IMR-90 (cell line): Measurements from ENCODE around the gene TEPSIN. TPM values are rescaled to one million over a fixed set of nuclear protein-coding genes. Genes with fewer than 3 reads are reported as not detected.

ENCODE experiments used
- ATAC-seq: fragments of 200-7000 bp; cut with Tn5 transposase; 2 replicates; pipeline ENCODE4 v1.9.1; 2020; ENCODE audit warnings: low read depth, mild to moderate bottlenecking, moderate library complexity
- Bru-seq: library from RNA; stranded (reverse); fragments of 400-500 nt; gene quantifications from one replicate; lab custom pipeline; 2021; lab: Mats Ljungman, UMichigan
- BruChase-seq, 2 experiments: library from RNA; stranded (reverse); fragments of 400-500 nt; gene quantifications; one replicate each; lab custom pipeline; 2021; lab: Mats Ljungman, UMichigan
- BruUV-seq: library from RNA; stranded (reverse); fragments of 400-500 nt; replicated peaks from 2 replicates; lab custom pipeline; 2021; lab: Mats Ljungman, UMichigan
- CTCF ChIA-PET: fragments of 300-600 bp; formaldehyde crosslinking; extraction: SDS; loops from one replicate; lab custom pipeline; 2021; ENCODE audit warnings: antibody characterized with exemption; lab: Yijun Ruan, JAX
- POLR2A ChIA-PET: fragments of 300-600 bp; sonication (Branson Sonifier 250); formaldehyde crosslinking; loops from one replicate; lab custom pipeline; 2022; ENCODE audit warnings: antibody characterized with exemption; ENCODE audit not compliant: unreplicated experiment; lab: Charles Lee
- DNase-seq: peaks from one replicate; pipeline ENCODE4 v3.0.0; 2013
- H2AFZ ChIP-seq: replicated peaks from 2 replicates; pipeline ENCODE3; 2013; ENCODE audit warnings: low read length, mild to moderate bottlenecking; ENCODE audit not compliant: poor library complexity
- H2AK5ac ChIP-seq: 2 replicates; pipeline ENCODE4 v1.6.1; 2013; ENCODE audit warnings: low read depth, low read length, inconsistent platforms
- H2AK9ac ChIP-seq: replicated peaks from 2 replicates; pipeline ENCODE3; 2013; ENCODE audit warnings: mild to moderate bottlenecking, low read depth, low read length, moderate library complexity; ENCODE audit not compliant: poor library complexity
- H2BK120ac ChIP-seq: 2 replicates; pipeline ENCODE4 v1.6.1; 2013; ENCODE audit warnings: low read depth, low read length, inconsistent platforms
- H2BK15ac ChIP-seq: 3 replicates; pipeline ENCODE4 v1.6.1; 2013; ENCODE audit warnings: low read depth, low read length, inconsistent platforms
- H2BK20ac ChIP-seq: 2 replicates; pipeline ENCODE4 v1.6.1; 2013; ENCODE audit warnings: low read depth, mild to moderate bottlenecking, inconsistent platforms, low read length, moderate library complexity
- H2BK5ac ChIP-seq: 2 replicates; pipeline ENCODE4 v1.6.1; 2013; ENCODE audit warnings: mild to moderate bottlenecking, low read depth, low read length, inconsistent platforms; ENCODE audit not compliant: poor library complexity, severe bottlenecking
- H3K14ac ChIP-seq: replicated peaks from 2 replicates; pipeline ENCODE4 v1.6.1; 2013; ENCODE audit warnings: low read depth, low read length, inconsistent platforms
- H3K18ac ChIP-seq: 2 replicates; pipeline ENCODE4 v1.6.1; 2013; ENCODE audit warnings: low read depth, low read length, control low read depth
- H3K23ac ChIP-seq: 2 replicates; pipeline ENCODE4 v1.6.1; 2013; ENCODE audit warnings: low read depth, low read length, inconsistent platforms
- H3K27ac ChIP-seq: 2 replicates; pipeline ENCODE4 v1.5.1; 2013; ENCODE audit warnings: mild to moderate bottlenecking, control low read depth, low read length; ENCODE audit not compliant: insufficient read depth
- H3K27me3 ChIP-seq: 2 replicates; pipeline ENCODE4 v1.6.1; 2013; ENCODE audit warnings: low read length; ENCODE audit not compliant: control insufficient read depth, insufficient read depth
- H3K36me3 ChIP-seq: 2 replicates; pipeline ENCODE4 v1.6.1; 2013; ENCODE audit warnings: low read length, mixed read lengths; ENCODE audit not compliant: control insufficient read depth, insufficient read depth
- H3K4ac ChIP-seq: 2 replicates; pipeline ENCODE4 v1.6.1; 2013; ENCODE audit warnings: low read depth, low read length, inconsistent platforms
- H3K4me1 ChIP-seq: 2 replicates; pipeline ENCODE4 v1.6.1; 2013; ENCODE audit warnings: low read length, mixed read lengths; ENCODE audit not compliant: control insufficient read depth, insufficient read depth
- H3K4me2 ChIP-seq: 2 replicates; pipeline ENCODE4 v1.6.1; 2013; ENCODE audit warnings: low read depth, mild to moderate bottlenecking, control low read depth, low read length, moderate library complexity
- H3K4me3 ChIP-seq: 2 replicates; pipeline ENCODE4 v1.5.1; 2013; ENCODE audit warnings: low read depth, mild to moderate bottlenecking, control low read depth, low read length, moderate library complexity; ENCODE audit not compliant: insufficient read depth
- H3K56ac ChIP-seq: 2 replicates; pipeline ENCODE4 v1.6.1; 2013; ENCODE audit warnings: low read length, inconsistent platforms; ENCODE audit not compliant: insufficient read depth; ENCODE audit errors: extremely low read depth
- H3K79me1 ChIP-seq, 2 experiments: 2 replicates each; pipeline ENCODE4 v1.6.1; 2013; ENCODE audit warnings: low read length in 2 of 2, inconsistent platforms in 1 of 2, low read depth in 1 of 2
- H3K9ac ChIP-seq: 2 replicates; pipeline ENCODE4 v1.6.1; 2013; ENCODE audit warnings: low read depth, low read length, control low read depth
- H3K9me1 ChIP-seq: 2 replicates; pipeline ENCODE4 v1.6.1; 2013; ENCODE audit warnings: low read length, inconsistent platforms; ENCODE audit not compliant: insufficient read depth
- H3K9me3 ChIP-seq: 2 replicates; pipeline ENCODE4 v1.6.1; 2013; ENCODE audit warnings: low read length; ENCODE audit not compliant: control insufficient read depth, insufficient read depth
- H4K20me1 ChIP-seq: 2 replicates; pipeline ENCODE4 v1.6.1; 2013; ENCODE audit warnings: low read length, inconsistent platforms; ENCODE audit not compliant: insufficient read depth
- H4K5ac ChIP-seq: 2 replicates; pipeline ENCODE4 v1.6.1; 2013; ENCODE audit warnings: mild to moderate bottlenecking, low read depth, low read length, control low read depth
- H4K8ac ChIP-seq, 2 experiments: 2 replicates each; pipeline ENCODE4 v1.6.1; 2013; ENCODE audit warnings: low read depth in 2 of 2, low read length in 2 of 2, control low read depth in 1 of 2, inconsistent platforms in 1 of 2
- H4K91ac ChIP-seq: 2 replicates; pipeline ENCODE4 v1.6.1; 2013; ENCODE audit warnings: low read depth, low read length, inconsistent platforms; ENCODE audit not compliant: insufficient read depth
- CEBPB ChIP-seq: IDR thresholded peaks from 2 replicates; pipeline ENCODE4 v1.6.1; 2012; ENCODE audit warnings: low read depth, low read length, improper control_type of control experiment
- ELK1 ChIP-seq: fragments of 150-350 bp; IDR thresholded peaks from 2 replicates; pipeline ENCODE4 v1.6.1; 2016; ENCODE audit warnings: low read depth, mild to moderate bottlenecking, low read length, moderate library complexity, borderline replicate concordance
- FOS ChIP-seq: fragments of 150-350 bp; IDR thresholded peaks from 2 replicates; pipeline ENCODE4 v1.6.1; 2016; ENCODE audit warnings: low read depth, low read length
- MAFK ChIP-seq: IDR thresholded peaks from 2 replicates; pipeline ENCODE4 v1.6.1; 2012; ENCODE audit warnings: low read depth, low read length, improper control_type of control experiment
- MAZ ChIP-seq: IDR thresholded peaks from 2 replicates; pipeline ENCODE4 v1.6.1; 2012; ENCODE audit warnings: low read depth, mild to moderate bottlenecking, low read length, improper control_type of control experiment, moderate library complexity, borderline replicate concordance
- MXI1 ChIP-seq: IDR thresholded peaks from 2 replicates; pipeline ENCODE4 v1.6.1; 2012; ENCODE audit warnings: low read depth, mild to moderate bottlenecking, low read length, moderate library complexity, borderline replicate concordance
- NFE2L2 ChIP-seq: fragments of 150-350 bp; IDR thresholded peaks from 2 replicates; pipeline ENCODE4 v1.6.1; 2016; ENCODE audit warnings: low read depth, mild to moderate bottlenecking, low read length
- POLR2A ChIP-seq: IDR thresholded peaks from 2 replicates; pipeline ENCODE4 v1.6.1; 2012; ENCODE audit warnings: mild to moderate bottlenecking, low read depth, low read length
- USF2 ChIP-seq: fragments of 150-350 bp; IDR thresholded peaks from 2 replicates; pipeline ENCODE4 v1.6.1; 2017; ENCODE audit warnings: mild to moderate bottlenecking, antibody characterized with exemption, low read length, low read depth
- WGBS, 2 experiments: methylation state at CpG; one replicate each; pipeline versions ENCODE4 v1.1.5 to v1.1.7; 2013; ENCODE audit warnings: missing lambda C conversion rate in 2 of 2; ENCODE audit not compliant: insufficient read length in 1 of 2; ENCODE audit errors: extremely low coverage in 2 of 2; 5-methylcytosine and 5-hydroxymethylcytosine counted together
- dilution Hi-C: fragments of 300-500 bp; cut with HindIII; formaldehyde crosslinking; loops from one replicate; pipeline ENCODE4 v1.14.3; 2018; ENCODE audit warnings: low sequenced_read_pairs; ENCODE audit not compliant: unreplicated experiment
- in situ Hi-C: fragments of 300-500 bp; cut with MboI; formaldehyde crosslinking; loops from 3 replicates; pipeline ENCODE4 v1.14.3; 2019; ENCODE audit warnings: low sequenced_read_pairs, inconsistent platforms, mixed read lengths
- intact Hi-C: fragments of 100-400 bp; cut with micrococcal nuclease; formaldehyde crosslinking; loops from 2 replicates; pipeline ENCODE4 v1.10.0; 2022
- long read RNA-seq: library from polyadenylated mRNA; unstranded; transcript quantifications from one replicate; pipeline ENCODE4 v2.0.0, GENCODE V29; 2021; ENCODE audit not compliant: unreplicated experiment
- polyA plus RNA-seq, 3 experiments: library from polyadenylated mRNA; depleted of rRNA; stranded (reverse); fragments of >200 nt; gene quantifications; 2 replicates each; pipeline ENCODE4 v1.2.3, GENCODE V29; 2012; ENCODE audit warnings: low replicate concordance in 1 of 3
- total RNA-seq: library from RNA; depleted of rRNA; stranded (reverse); fragments of >200 nt; gene quantifications from 2 replicates; pipeline ENCODE4 v1.2.3, GENCODE V29; 2012; rRNA removed

The TEPSIN gene
- total RNA-seq (3.2 and 3.3 TPM in 2 replicates), polyA plus RNA-seq (2012; rRNA removed) (28.1 and 36.1 TPM in 2 replicates), Bru-seq, nascent RNA (percentile 49 among the genes with signal in this experiment), BruChase-seq, experiment 1, labeled RNA remaining after a 6-hour chase (percentile 54 among the genes with signal in this experiment), BruChase-seq, experiment 2, labeled RNA remaining after a 2-hour chase (percentile 54 among the genes with signal in this experiment)
- polyA plus RNA-seq (2012; cell fraction: cytosol; rRNA removed), result 9.0 and 13.3 TPM in 2 replicates
- polyA plus RNA-seq (2012; cell fraction: nucleus; rRNA removed; ENCODE audit: low replicate concordance), result 230 and 545 TPM in 2 replicates
- long read RNA-seq, partial matches to known transcripts, result 0 of 10 reads
- long read RNA-seq, other reads (novel, unspliced or antisense), result 9 of 10 reads

GRCh38 chr17:81238815-81239713, at the start of gene TEPSIN, which contains the start of gene NDUFAF8:
Gene TEPSIN (minus strand): TSS chr17:81239055. CDS start chr17:81239033, 22 bp downstream.
Gene NDUFAF8 (plus strand): TSS chr17:81239318. CDS start chr17:81239364, 46 bp downstream.
- POLR2A ChIA-PET, result interaction anchor here (0.5 kb wide), 1 partner anchor 282 kb away, joined by 4 read pairs; no protein-coding TSS in a partner anchor
- Histone ChIP-seq H4K91ac (peak within 1 kb of the TSS; percentile 72), H3K36me3 (peaks cover 1% of the 10 kb centered on the region; the same call in 1 of the 2 replicates), H3K4me3 (peak within 1 kb of the TSS; percentile 91), H4K8ac (peak within 1 kb of the TSS; percentile 50 to 94; a peak in 3 of 4 replicates), H3K18ac (peak within 1 kb of the TSS; percentile 34), H3K23ac (peak within 1 kb of the TSS; percentile 92), H3K9me3 (no peaks in the 10 kb centered on the region), H3K27me3 (no peaks in the 10 kb centered on the region), H3K4me1 (peaks cover 12% of the 10 kb centered on the region), H2BK120ac (peak within 1 kb of the TSS; percentile 75), H2AFZ (peak within 1 kb of the TSS; percentile 98), H2BK5ac (peak within 1 kb of the TSS; percentile 67), H2BK15ac (no peak within 1 kb of the TSS; the same call in 2 of the 3 replicates), H3K9ac (peak within 1 kb of the TSS; percentile 93), H2AK9ac (peak within 1 kb of the TSS; percentile 99), H4K5ac (peak within 1 kb of the TSS; percentile 74), H3K9me1 (peaks cover 8% of the 10 kb centered on the region; the same call in 1 of the 2 replicates), H2AK5ac (peak within 1 kb of the TSS; percentile 91), H3K4me2 (peak within 1 kb of the TSS; percentile 98), H2BK20ac (no peak within 1 kb of the TSS), H3K4ac (peak within 1 kb of the TSS; percentile 96), H3K14ac (peak within 1 kb of the TSS; percentile 90), H3K56ac (peak within 1 kb of the TSS; percentile 79), H3K27ac (peak within 1 kb of the TSS; percentile 90), H4K20me1 (peaks cover 46% of the 10 kb centered on the region), H3K79me1 (peaks cover 34 to 84% of the 10 kb centered on the region in 2 experiments)
- intact Hi-C loops (no loop called here), dilution Hi-C loops (no loop called here), in situ Hi-C loops (no loop called here)
- CTCF ChIA-PET, result interaction anchor here (1.1 kb wide), 1 partner anchor 245 kb away, joined by 3 read pairs; no protein-coding TSS in a partner anchor
- 0% methylated on average over 63 of the region's 100 CpGs; no CpG with 5 or more reads in 1 of the 2 experiments for WGBS, 2 experiments
- BruUV-seq, result no TSS peak
- TF ChIP-seq USF2 (no peak), MAZ (peak; percentile 49; the same call in 1 of the 2 replicates), POLR2A (peak; percentile 22; the same call in 1 of the 2 replicates), CEBPB (no peak), MAFK (no peak), NFE2L2 (no peak), ELK1 (no peak), MXI1 (peak; percentile 38; the same call in 1 of the 2 replicates), FOS (peak; percentile 93)
- DNase-seq, result peak; percentile 99
- ATAC-seq, result peak; percentile 95
